OCI-LY1 (cell line): ENCODE data around the gene GNG7.
A peak's percentile ranks its signal among the peaks of the same experiment; 100 is the strongest.

Source experiments
- H2AFZ ChIP-seq: fragments of 200-600 bp; sonication (generic), shearing (Covaris generic); 2 replicates; pipeline ENCODE4 v1.6.0; 2014; ENCODE audit warnings: antibody characterized with exemption, mild to moderate bottlenecking, low read length
- H3F3A ChIP-seq: fragments of 200-600 bp; sonication (generic), shearing (Covaris generic); 2 replicates; pipeline ENCODE4 v1.6.0; 2014; ENCODE audit warnings: mild to moderate bottlenecking, antibody characterized with exemption, low read length, moderate library complexity; ENCODE audit not compliant: insufficient read depth
- H3K27ac ChIP-seq: fragments of 200-600 bp; sonication (generic); 2 replicates; pipeline ENCODE4 v1.5.1; 2014; ENCODE audit warnings: low read length, mixed run types, mild to moderate bottlenecking, low read depth; ENCODE audit not compliant: poor library complexity, severe bottlenecking
- H3K27me3 ChIP-seq: fragments of 200-600 bp; sonication (generic); 2 replicates; pipeline ENCODE4 v1.6.0; 2014; ENCODE audit warnings: antibody characterized with exemption, mild to moderate bottlenecking, low read length, moderate library complexity; ENCODE audit not compliant: insufficient read depth
- H3K36me3 ChIP-seq: fragments of 200-600 bp; sonication (generic); 2 replicates; pipeline ENCODE4 v1.6.1; 2014; ENCODE audit warnings: mild to moderate bottlenecking, antibody characterized with exemption, low read length, moderate library complexity, mixed read lengths; ENCODE audit not compliant: insufficient read depth
- H3K4me1 ChIP-seq: fragments of 200-600 bp; sonication (generic); 2 replicates; pipeline ENCODE4 v1.5.1; 2014; ENCODE audit warnings: mild to moderate bottlenecking, low read length, moderate library complexity; ENCODE audit not compliant: insufficient read depth, severe bottlenecking
- H3K4me2 ChIP-seq: fragments of 200-600 bp; sonication (generic), shearing (Covaris generic); 2 replicates; pipeline ENCODE4 v1.6.1; 2014; ENCODE audit warnings: low read length
- H3K4me3 ChIP-seq: fragments of 200-600 bp; sonication (generic); 2 replicates; pipeline ENCODE4 v1.5.1; 2014; ENCODE audit warnings: low read length, low read depth, mild to moderate bottlenecking, mixed read lengths; ENCODE audit not compliant: poor library complexity, severe bottlenecking
- H3K79me2 ChIP-seq: fragments of 200-600 bp; shearing (Covaris generic); 2 replicates; pipeline ENCODE4 v1.6.1; 2016; ENCODE audit warnings: mixed run types, low read length, mixed read lengths; ENCODE audit not compliant: insufficient read depth
- H3K9ac ChIP-seq: fragments of 200-600 bp; sonication (generic), shearing (Covaris generic); 2 replicates; pipeline ENCODE4 v1.6.1; 2014; ENCODE audit warnings: mild to moderate bottlenecking, low read length, mixed read lengths
- H3K9me2 ChIP-seq: fragments of 200-600 bp; sonication (generic), shearing (Covaris generic); 2 replicates; pipeline ENCODE4 v1.6.1; 2014; ENCODE audit warnings: low read depth, mild to moderate bottlenecking, low read length, mixed read lengths
- H3K9me3 ChIP-seq: fragments of 200-600 bp; shearing (Covaris generic); 2 replicates; pipeline ENCODE4 v1.6.1; 2014; ENCODE audit warnings: low read length, mixed read lengths
- H4K20me1 ChIP-seq: fragments of 200-600 bp; sonication (generic), shearing (Covaris generic); 2 replicates; pipeline ENCODE4 v1.6.0; 2016; ENCODE audit warnings: mild to moderate bottlenecking, low read length; ENCODE audit not compliant: insufficient read depth
- CTCF ChIP-seq: fragments of 200-600 bp; sonication (generic), shearing (Covaris generic); IDR thresholded peaks from 2 replicates; pipeline ENCODE4 v1.5.1; 2017; ENCODE audit warnings: mild to moderate bottlenecking, antibody characterized with exemption, low read length, moderate library complexity, mixed read lengths
- EZH2 ChIP-seq: fragments of 200-600 bp; sonication (generic), shearing (Covaris generic); IDR thresholded peaks from 2 replicates; pipeline ENCODE4 v1.8.0; 2017; ENCODE audit warnings: borderline replicate concordance, mixed run types, mild to moderate bottlenecking, antibody characterized with exemption, low read length, moderate library complexity, mixed read lengths

GNG7 gene

GRCh38 chr19:2490659-2491058 lies 211.8 kb downstream of the GNG7 start:
- Histone ChIP-seq H3K9ac (no peak overlapping the region; the same call in 1 of the 2 replicates), H3K4me1 (peaks cover 45% of the 10 kb centered on the region), H3F3A (no peaks in the 10 kb centered on the region; the same call in 1 of the 2 replicates), H3K27me3 (peaks cover 14% of the 10 kb centered on the region; the same call in 1 of the 2 replicates), H4K20me1 (no peaks in the 10 kb centered on the region), H3K27ac (peak overlapping the region; percentile 41), H2AFZ (no peak overlapping the region), H3K4me2 (peak overlapping the region; percentile 15; the same call in 1 of the 2 replicates), H3K4me3 (no peak overlapping the region), H3K9me3 (no peaks in the 10 kb centered on the region), H3K9me2 (no peaks in the 10 kb centered on the region), H3K79me2 (no peaks in the 10 kb centered on the region), H3K36me3 (no peaks in the 10 kb centered on the region)
- TF ChIP-seq EZH2 = no peak
- no peak for TF ChIP-seq CTCF

GRCh38 chr19:2488942-2489731 lies 213.4 kb downstream of the GNG7 start:
- Histone ChIP-seq H3K4me1 (peaks cover 34% of the 10 kb centered on the region), H3K27ac (no peak overlapping the region)

GRCh38 chr19:2488405-2488941 lies 214.0 kb downstream of the GNG7 start:
- no peak overlapping the region for H2AFZ ChIP-seq
- no peaks in the 10 kb centered on the region for H4K20me1 ChIP-seq
- TF ChIP-seq EZH2 (no peak), CTCF (no peak)
- H3K4me2 ChIP-seq = no peak overlapping the region
- no peak overlapping the region for H3K4me3 ChIP-seq
- no peak overlapping the region for H3K9ac ChIP-seq
- H3K36me3 ChIP-seq = no peaks in the 10 kb centered on the region
- no peaks in the 10 kb centered on the region for H3K9me2 ChIP-seq
- peaks cover 1% of the 10 kb centered on the region; the same call in 1 of the 2 replicates for H3K9me3 ChIP-seq
- H3K79me2 ChIP-seq = no peaks in the 10 kb centered on the region
- peaks cover 27% of the 10 kb centered on the region for H3K4me1 ChIP-seq
- no peak overlapping the region for H3K27ac ChIP-seq
- H3K27me3 ChIP-seq = peaks cover 9% of the 10 kb centered on the region; the same call in 1 of the 2 replicates
- H3F3A ChIP-seq = no peaks in the 10 kb centered on the region; the same call in 1 of the 2 replicates

More at GRCh38 chr19:2488942-2489731, 213.4 kb downstream of the GNG7 start:
- Histone ChIP-seq H3K4me2 (no peak overlapping the region), H3K79me2 (no peaks in the 10 kb centered on the region), H3K9ac (no peak overlapping the region), H3K27me3 (peaks cover 11% of the 10 kb centered on the region; the same call in 1 of the 2 replicates), H4K20me1 (no peaks in the 10 kb centered on the region), H3K36me3 (no peaks in the 10 kb centered on the region), H3K9me3 (no peaks in the 10 kb centered on the region), H3F3A (no peaks in the 10 kb centered on the region; the same call in 1 of the 2 replicates), H3K4me3 (no peak overlapping the region), H3K9me2 (no peaks in the 10 kb centered on the region), H2AFZ (no peak overlapping the region)
- TF ChIP-seq EZH2 = no peak
- no peak for TF ChIP-seq CTCF
